ENCODE data around the gene ADTRP. TPM values are rescaled to one million over a fixed set of nuclear protein-coding genes. Genes with fewer than 3 reads are reported as not detected.

ADTRP gene
- total RNA-seq: 4.7 and 5.3 TPM in 2 replicates

- H3K9me3 Mint-ChIP-seq: peaks cover 9% of the 10 kb centered on the region
- no peak within 1 kb of the TSS for H3K27ac Mint-ChIP-seq
- no peak for DNase-seq
- no peaks in the 10 kb centered on the region for H3K36me3 Mint-ChIP-seq (ENCODE audit: low read depth)
- intact Hi-C loops (cut with micrococcal nuclease): no loop called here
- no peaks in the 10 kb centered on the region for H3K27me3 Mint-ChIP-seq
- no peak within 1 kb of the TSS for H3K4me3 Mint-ChIP-seq
- no peaks in the 10 kb centered on the region for H3K4me1 Mint-ChIP-seq
These were observed at the start of gene ADTRP for GRCh38 chr6:11778648-11779328. Gene ADTRP, minus strand, starts transcription at chr6:11778803. Its CDS starts 44 bp downstream, at chr6:11778759.

- Mint-ChIP-seq H3K27ac (no peak overlapping the region), H3K4me1 (peaks cover 8% of the 10 kb centered on the region), H3K9me3 (no peaks in the 10 kb centered on the region), H3K36me3 (ENCODE audit: low read depth) (no peaks in the 10 kb centered on the region), H3K27me3 (no peaks in the 10 kb centered on the region), H3K4me3 (no peak overlapping the region)
- intact Hi-C loops (cut with micrococcal nuclease): loop anchor here (10.0 kb wide), 1 partner anchor 188 kb away; the partner anchor contains the start of gene HIVEP1
- no peak for DNase-seq
These were observed 48.2 kb upstream of the ADTRP start for GRCh38 chr6:11826779-11827178.

- DNase-seq: peak; percentile 62
- H3K36me3 Mint-ChIP-seq (ENCODE audit: low read depth): no peaks in the 10 kb centered on the region
- no peaks in the 10 kb centered on the region for H3K27me3 Mint-ChIP-seq
- intact Hi-C loops (cut with micrococcal nuclease): loop anchor here (1.0 to 10.0 kb wide), 3 partner anchors 38 to 190 kb away; partner anchors contain the start of gene HIVEP1
- H3K27ac Mint-ChIP-seq: peak overlapping the region; percentile 80
- H3K9me3 Mint-ChIP-seq: no peaks in the 10 kb centered on the region
- H3K4me3 Mint-ChIP-seq: no peak overlapping the region
- peaks cover 8% of the 10 kb centered on the region for H3K4me1 Mint-ChIP-seq
These were observed 46.4 kb upstream of the ADTRP start for GRCh38 chr6:11824986-11825385.

- Mint-ChIP-seq H3K27me3 (no peaks in the 10 kb centered on the region), H3K36me3 (ENCODE audit: low read depth) (peaks cover 2% of the 10 kb centered on the region)
- intact Hi-C loops (cut with micrococcal nuclease): loop anchor here (5.0 to 10.0 kb wide), 2 partner anchors 35 to 192 kb away; partner anchors contain the start of gene HIVEP1
These were observed 43.7 kb upstream of the ADTRP start for GRCh38 chr6:11822346-11822745.

GRCh38 chr6:11821781-11822180, 43.2 kb upstream of the ADTRP start:
- DNase-seq: no peak
- intact Hi-C loops (cut with micrococcal nuclease): loop anchor here (5.0 to 10.0 kb wide), 2 partner anchors 34 to 193 kb away; partner anchors contain the start of gene HIVEP1

More at GRCh38 chr6:11822346-11822745, 43.7 kb upstream of the ADTRP start:
- no peak for DNase-seq
- Mint-ChIP-seq H3K27ac (no peak overlapping the region), H3K9me3 (peaks cover 3% of the 10 kb centered on the region), H3K4me3 (no peak overlapping the region), H3K4me1 (peaks cover 8% of the 10 kb centered on the region)

GRCh38 chr6:11820821-11821220, 42.2 kb upstream of the ADTRP start:
- peaks cover 2% of the 10 kb centered on the region for H3K36me3 Mint-ChIP-seq (ENCODE audit: low read depth)
- no peak for DNase-seq
- peaks cover 8% of the 10 kb centered on the region for H3K4me1 Mint-ChIP-seq
- intact Hi-C loops (cut with micrococcal nuclease): loop anchor here (5.0 to 10.0 kb wide), 2 partner anchors 34 to 194 kb away; partner anchors contain the start of gene HIVEP1
- H3K27me3 Mint-ChIP-seq: no peaks in the 10 kb centered on the region
- no peak overlapping the region for H3K27ac Mint-ChIP-seq
- peaks cover 3% of the 10 kb centered on the region for H3K9me3 Mint-ChIP-seq
- no peak overlapping the region for H3K4me3 Mint-ChIP-seq

More at GRCh38 chr6:11821781-11822180, 43.2 kb upstream of the ADTRP start:
- peaks cover 3% of the 10 kb centered on the region for H3K9me3 Mint-ChIP-seq
- H3K4me1 Mint-ChIP-seq: peaks cover 8% of the 10 kb centered on the region
- no peaks in the 10 kb centered on the region for H3K27me3 Mint-ChIP-seq
- no peak overlapping the region for H3K27ac Mint-ChIP-seq
- H3K36me3 Mint-ChIP-seq (ENCODE audit: low read depth): peaks cover 2% of the 10 kb centered on the region
- no peak overlapping the region for H3K4me3 Mint-ChIP-seq

GRCh38 chr6:11819486-11819885, 40.9 kb upstream of the ADTRP start:
- Mint-ChIP-seq H3K4me3 (no peak overlapping the region), H3K36me3 (ENCODE audit: low read depth) (peaks cover 2% of the 10 kb centered on the region), H3K27ac (no peak overlapping the region), H3K4me1 (peaks cover under 1% of the 10 kb centered on the region), H3K9me3 (peaks cover 3% of the 10 kb centered on the region), H3K27me3 (no peaks in the 10 kb centered on the region)
- intact Hi-C loops (cut with micrococcal nuclease): no loop called here
- no peak for DNase-seq

GRCh38 chr6:11815231-11815630, 36.6 kb upstream of the ADTRP start:
- no peak for DNase-seq
- Mint-ChIP-seq H3K4me3 (no peak overlapping the region), H3K27ac (no peak overlapping the region), H3K9me3 (peaks cover 9% of the 10 kb centered on the region), H3K27me3 (no peaks in the 10 kb centered on the region), H3K36me3 (ENCODE audit: low read depth) (peaks cover 2% of the 10 kb centered on the region), H3K4me1 (peaks cover 7% of the 10 kb centered on the region)
- intact Hi-C loops (cut with micrococcal nuclease): no loop called here

GRCh38 chr6:11814819-11815218, 36.2 kb upstream of the ADTRP start:
- intact Hi-C loops (cut with micrococcal nuclease): no loop called here
- H3K27ac Mint-ChIP-seq: no peak overlapping the region
- peaks cover 7% of the 10 kb centered on the region for H3K4me1 Mint-ChIP-seq
- no peak overlapping the region for H3K4me3 Mint-ChIP-seq
- H3K27me3 Mint-ChIP-seq: no peaks in the 10 kb centered on the region
- peaks cover 9% of the 10 kb centered on the region for H3K9me3 Mint-ChIP-seq
- H3K36me3 Mint-ChIP-seq (ENCODE audit: low read depth): peaks cover 2% of the 10 kb centered on the region
- no peak for DNase-seq

GRCh38 chr6:11814106-11814505, 35.5 kb upstream of the ADTRP start:
- intact Hi-C loops (cut with micrococcal nuclease): no loop called here
- no peaks in the 10 kb centered on the region for H3K27me3 Mint-ChIP-seq

GRCh38 chr6:11813606-11814005, 35.0 kb upstream of the ADTRP start:
- no peak for DNase-seq
- peaks cover 7% of the 10 kb centered on the region for H3K4me1 Mint-ChIP-seq
- no peak overlapping the region for H3K4me3 Mint-ChIP-seq
- intact Hi-C loops (cut with micrococcal nuclease): no loop called here
- peaks cover 9% of the 10 kb centered on the region for H3K9me3 Mint-ChIP-seq
- no peak overlapping the region for H3K27ac Mint-ChIP-seq
- no peaks in the 10 kb centered on the region for H3K36me3 Mint-ChIP-seq (ENCODE audit: low read depth)
- H3K27me3 Mint-ChIP-seq: no peaks in the 10 kb centered on the region

More at GRCh38 chr6:11814106-11814505, 35.5 kb upstream of the ADTRP start:
- Mint-ChIP-seq H3K27ac (no peak overlapping the region), H3K4me1 (peaks cover 7% of the 10 kb centered on the region), H3K36me3 (ENCODE audit: low read depth) (no peaks in the 10 kb centered on the region), H3K9me3 (peaks cover 6% of the 10 kb centered on the region), H3K4me3 (no peak overlapping the region)
- no peak for DNase-seq

- intact Hi-C loops (cut with micrococcal nuclease): no loop called here
- DNase-seq: no peak
- H3K27me3 Mint-ChIP-seq: no peaks in the 10 kb centered on the region
- H3K9me3 Mint-ChIP-seq: peaks cover 11% of the 10 kb centered on the region
- H3K4me3 Mint-ChIP-seq: no peak overlapping the region
- H3K27ac Mint-ChIP-seq: no peak overlapping the region
- H3K36me3 Mint-ChIP-seq (ENCODE audit: low read depth): no peaks in the 10 kb centered on the region
- peaks cover 7% of the 10 kb centered on the region for H3K4me1 Mint-ChIP-seq
These were observed 34.3 kb upstream of the ADTRP start for GRCh38 chr6:11812951-11813350.

- Mint-ChIP-seq H3K4me1 (peaks cover 7% of the 10 kb centered on the region), H3K27me3 (no peaks in the 10 kb centered on the region), H3K4me3 (no peak overlapping the region), H3K9me3 (peaks cover 13% of the 10 kb centered on the region), H3K27ac (no peak overlapping the region), H3K36me3 (ENCODE audit: low read depth) (no peaks in the 10 kb centered on the region)
- intact Hi-C loops (cut with micrococcal nuclease): no loop called here
- no peak for DNase-seq
These were observed 33.8 kb upstream of the ADTRP start for GRCh38 chr6:11812439-11812838.

- intact Hi-C loops (cut with micrococcal nuclease): no loop called here
- Mint-ChIP-seq H3K9me3 (peaks cover 13% of the 10 kb centered on the region), H3K27me3 (no peaks in the 10 kb centered on the region), H3K27ac (peak overlapping the region; percentile 62), H3K4me3 (no peak overlapping the region), H3K36me3 (ENCODE audit: low read depth) (no peaks in the 10 kb centered on the region), H3K4me1 (peaks cover 11% of the 10 kb centered on the region)
- DNase-seq: no peak
These were observed 33.2 kb upstream of the ADTRP start for GRCh38 chr6:11811644-11812264.
